SK-N-SH treated with all-trans-retinoic acid at 6 μM for 48 hours (cell line): ENCODE data around the gene FBXO42.

Experiments
- ATAC-seq: fragments of 200-7000 bp; cut with Tn5 transposase; 3 replicates; pipeline ENCODE4 v1.9.1; 2020; ENCODE audit warnings: mild to moderate bottlenecking, moderate library complexity
- CREB5 ChIP-seq: fragments of 250-450 bp; sonication (Bioruptor Pico); IDR thresholded peaks from 2 replicates; pipeline ENCODE4 v1.5.1; 2020; ENCODE audit warnings: low read depth, mild to moderate bottlenecking, moderate library complexity
- CSDC2 ChIP-seq: fragments of 250-450 bp; sonication (Bioruptor Pico); IDR thresholded peaks from 2 replicates; pipeline ENCODE4 v1.5.0; 2020; ENCODE audit warnings: mild to moderate bottlenecking, moderate library complexity
- ESRRG ChIP-seq: fragments of 250-450 bp; sonication (Bioruptor Pico); IDR thresholded peaks from 2 replicates; pipeline ENCODE4 v1.6.1; 2021; ENCODE audit warnings: mild to moderate bottlenecking
- ISL1 ChIP-seq: fragments of 250-450 bp; sonication (Bioruptor Pico); IDR thresholded peaks from 2 replicates; pipeline ENCODE4 v2.1.2; 2022; ENCODE audit warnings: mild to moderate bottlenecking, moderate library complexity
- OSR1 ChIP-seq: fragments of 250-450 bp; sonication (Bioruptor Pico); IDR thresholded peaks from 2 replicates; pipeline ENCODE4 v1.8.0; 2022; ENCODE audit warnings: moderate library complexity, mild to moderate bottlenecking, inconsistent platforms
- PATZ1 ChIP-seq: fragments of 250-450 bp; sonication (Bioruptor Pico); IDR thresholded peaks from 2 replicates; pipeline ENCODE4 v1.8.0; 2020; ENCODE audit warnings: mild to moderate bottlenecking, moderate library complexity, borderline replicate concordance
- POU6F1 ChIP-seq: fragments of 250-450 bp; sonication (Bioruptor Pico); IDR thresholded peaks from 2 replicates; pipeline ENCODE4 v1.8.0; 2021; ENCODE audit warnings: low read depth, mild to moderate bottlenecking, moderate library complexity, borderline replicate concordance
- PPARA ChIP-seq: fragments of 250-450 bp; sonication (Bioruptor Pico); IDR thresholded peaks from 2 replicates; pipeline ENCODE4 v1.5.0; 2020; ENCODE audit warnings: mild to moderate bottlenecking, borderline replicate concordance
- RARB ChIP-seq: fragments of 250-450 bp; sonication (Bioruptor Pico); IDR thresholded peaks from 2 replicates; pipeline ENCODE4 v1.8.0; 2021; ENCODE audit warnings: mild to moderate bottlenecking, moderate library complexity
- SNAI2 ChIP-seq: fragments of 250-450 bp; sonication (Bioruptor Pico); IDR thresholded peaks from 2 replicates; pipeline ENCODE4 v1.5.0; 2020; ENCODE audit warnings: mild to moderate bottlenecking, moderate library complexity
- TCF4 ChIP-seq: fragments of 250-450 bp; sonication (Bioruptor Pico); IDR thresholded peaks from 2 replicates; pipeline ENCODE4 v1.8.0; 2021; ENCODE audit warnings: mild to moderate bottlenecking, moderate library complexity, borderline replicate concordance
- TOX ChIP-seq: fragments of 250-450 bp; sonication (Bioruptor Pico); IDR thresholded peaks from 2 replicates; pipeline ENCODE4 v1.8.0; 2021; ENCODE audit warnings: mild to moderate bottlenecking, moderate library complexity, borderline replicate concordance
- TSHZ2 ChIP-seq: fragments of 250-450 bp; sonication (Bioruptor Pico); IDR thresholded peaks from 2 replicates; pipeline ENCODE4 v1.5.0; 2020; ENCODE audit warnings: mild to moderate bottlenecking, moderate library complexity
- ZFP3 ChIP-seq: fragments of 250-450 bp; sonication (Bioruptor Pico); IDR thresholded peaks from 2 replicates; pipeline ENCODE4 v1.5.0; 2020; ENCODE audit warnings: mild to moderate bottlenecking, moderate library complexity
- ZFP30 ChIP-seq: fragments of 450-650 bp; formaldehyde crosslinking; IDR thresholded peaks from 2 replicates; pipeline ENCODE4 v1.5.0; 2022; ENCODE audit warnings: mild to moderate bottlenecking, moderate library complexity
- ZNF70 ChIP-seq: fragments of 450-650 bp; formaldehyde crosslinking; IDR thresholded peaks from 2 replicates; pipeline ENCODE4 v1.5.0; 2020; ENCODE audit warnings: mild to moderate bottlenecking, moderate library complexity
- ZNF8 ChIP-seq: fragments of 450-650 bp; formaldehyde crosslinking; IDR thresholded peaks from 2 replicates; pipeline ENCODE4 v1.5.0; 2020; ENCODE audit warnings: mild to moderate bottlenecking, moderate library complexity

FBXO42 gene

GRCh38 chr1:16208270-16208987 is 143.9 kb downstream of the FBXO42 start:
- TF ChIP-seq ZFP3 (CRISPR knock-in tag) (no peak), SNAI2 (CRISPR knock-in tag) (no peak), PATZ1 (CRISPR knock-in tag) (no peak), POU6F1 (CRISPR knock-in tag) (no peak)
- no peak for ATAC-seq

GRCh38 chr1:16207318-16208269 is 144.7 kb downstream of the FBXO42 start:
- ATAC-seq, result peak; percentile 1; the same call in 2 of the 3 replicates
- no peak for TF ChIP-seq TSHZ2 (CRISPR knock-in tag)
- no peak for TF ChIP-seq TOX (CRISPR knock-in tag)
- TF ChIP-seq PPARA, result no peak
- no peak for TF ChIP-seq ZFP30 (CRISPR knock-in tag)
- TF ChIP-seq ESRRG (CRISPR knock-in tag), result no peak

GRCh38 chr1:16206547-16207317 is 145.5 kb downstream of the FBXO42 start:
- TF ChIP-seq TSHZ2 (CRISPR knock-in tag) (no peak), ZNF8 (CRISPR knock-in tag) (no peak), CSDC2 (CRISPR knock-in tag) (no peak)
- peak; percentile 96 for ATAC-seq

GRCh38 chr1:16205891-16206546 is 146.3 kb downstream of the FBXO42 start:
- peak; percentile 4 for ATAC-seq
- no peak for TF ChIP-seq ISL1
- no peak for TF ChIP-seq SNAI2 (CRISPR knock-in tag)
- no peak for TF ChIP-seq TOX (CRISPR knock-in tag)
- no peak for TF ChIP-seq CREB5 (CRISPR knock-in tag)
- TF ChIP-seq ZNF70 (CRISPR knock-in tag), result no peak
- TF ChIP-seq TCF4 (CRISPR knock-in tag), result no peak
- no peak for TF ChIP-seq OSR1 (CRISPR knock-in tag)
- no peak for TF ChIP-seq ZFP3 (CRISPR knock-in tag)
- TF ChIP-seq RARB, result no peak
